SH-SY5Y (cell line): Measurements from ENCODE around the gene ALKBH3.

ENCODE experiments used
- GATA2 ChIP-seq: IDR thresholded peaks from 2 replicates; pipeline ENCODE4 v1.6.1; 2011; ENCODE audit warnings: mild to moderate bottlenecking, low read depth, low read length
- GATA3 ChIP-seq: IDR thresholded peaks from 2 replicates; pipeline ENCODE4 v1.6.1; 2011; ENCODE audit warnings: low read depth, mild to moderate bottlenecking, low read length, moderate library complexity

DNA sequence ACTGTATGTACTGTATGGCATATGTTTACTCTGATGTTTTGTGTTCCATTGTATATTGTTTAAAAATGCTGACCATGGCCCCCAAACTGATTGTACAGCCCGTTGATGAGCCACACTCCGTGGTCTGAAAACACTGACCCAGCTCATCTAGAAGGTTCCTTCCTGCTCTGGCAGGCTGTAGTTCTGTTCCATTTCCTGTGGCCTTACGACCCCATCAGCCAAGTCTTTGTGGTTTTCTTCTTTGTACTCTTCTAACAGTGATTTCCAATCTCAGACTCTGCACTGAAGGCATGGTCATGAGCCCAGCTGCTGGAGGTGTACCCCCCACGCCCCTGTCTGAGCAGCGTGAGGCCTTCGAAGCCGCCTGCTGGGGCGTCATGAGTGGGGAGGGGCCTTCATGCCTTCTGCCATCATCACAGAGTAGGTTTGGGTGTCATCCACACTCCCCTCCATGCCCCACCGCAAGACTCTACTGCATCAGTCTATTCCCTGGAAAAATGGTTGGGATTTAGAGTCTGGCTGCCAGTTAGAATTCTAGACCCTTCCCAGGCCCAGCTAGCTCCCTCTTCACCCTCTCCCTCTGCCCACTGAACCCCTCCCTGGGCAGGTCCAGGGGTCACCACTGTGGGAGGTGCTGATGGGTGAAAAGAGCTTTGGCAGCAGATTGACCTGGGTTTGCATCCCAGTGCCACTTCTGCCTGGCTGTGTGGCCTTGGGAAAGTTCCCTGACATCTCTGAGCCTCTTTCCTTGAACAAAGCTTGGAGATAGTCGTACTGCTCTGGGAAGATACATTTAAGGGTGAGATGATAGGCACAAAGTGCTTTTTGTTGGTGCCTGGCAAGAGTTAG, 50.5 kb downstream of the ALKBH3 start:
- TF ChIP-seq GATA3 (no peak), GATA2 (no peak)
